ENCODE results near the gene SREBF2. TPM values are rescaled to one million over a fixed set of nuclear protein-coding genes. Genes with fewer than 3 reads are reported as not detected.
A peak's percentile ranks its signal among the peaks of the same experiment; 100 is the strongest.

The SREBF2 gene
- total and polyA plus RNA-seq, 2 donors (not counting 1 experiment from before 2014, with no cell fraction given) = 116 to 287 TPM

GRCh38 chr22:41940832-41941765, 108.2 kb downstream of the SREBF2 start:
- H3K27me3 ChIP-seq (replicated peaks in 1 of 4; ENCODE audit: control extremely low read depth in 1 of 4, control insufficient read depth in 3 of 4, insufficient read depth in 4 of 4, low read length in 3 of 4) = peaks cover 0 to 5% (median 0%) of the 10 kb centered on the region in 4 experiments
- H3K79me2 ChIP-seq (ENCODE audit: control insufficient read depth, insufficient read depth, low read length) = peaks cover 38% of the 10 kb centered on the region
- H3K4me1 ChIP-seq (ENCODE audit: control insufficient read depth in 2 of 2, insufficient read depth in 2 of 2, low read length in 2 of 2) = peaks cover 50 to 62% of the 10 kb centered on the region in 2 donors
- Mint-ChIP-seq H3K27ac (peak overlapping the region; percentile 99), H3K27me3 (no peaks in the 10 kb centered on the region), H3K4me1 (peaks cover 55% of the 10 kb centered on the region), H3K4me3 (peak overlapping the region; percentile 96), H3K9me3 (ENCODE audit: insufficient read depth) (no peaks in the 10 kb centered on the region)
- peaks cover 0 to 9% of the 10 kb centered on the region in 2 experiments for H3K36me3 ChIP-seq (replicated peaks in 1 of 2; ENCODE audit: control extremely low read depth in 1 of 2, control insufficient read depth in 1 of 2, extremely low read depth in 1 of 2, insufficient read depth in 2 of 2, low read length in 1 of 2)
- peak; percentile 48 for ATAC-seq (ENCODE audit: low read depth)
- intact Hi-C loops (cut with micrococcal nuclease) = loop anchor here (1.0 to 5.0 kb wide), 10 partner anchors 10 to 252 kb away; partner anchors contain the start of genes CCDC134, SNU13 and TNFRSF13C
- no peaks in the 10 kb centered on the region for H3K9me3 ChIP-seq (ENCODE audit: control extremely low read depth in 1 of 3, control insufficient read depth in 2 of 3, insufficient read depth in 1 of 3, low read length in 2 of 3)
- DNase-seq = peak; percentile 92
- peak; percentile 93 for TF ChIP-seq CTCF (IDR thresholded peaks at IDR 0.05)
- TF ChIP-seq EZH2 (IDR thresholded peaks at IDR 0.05; ENCODE audit: borderline replicate concordance, insufficient read depth, low read depth, low read length, poor library complexity, severe bottlenecking) = no peak
- peak overlapping the region in 1 of 5 experiments; percentile 21 for H3K4me3 ChIP-seq (ENCODE audit: control extremely low read depth in 1 of 5, extremely low read depth in 1 of 5, insufficient read depth in 1 of 5, low read depth in 2 of 5, low read length in 4 of 5)
- H2AFZ ChIP-seq (ENCODE audit: insufficient read depth, low read depth, low read length, poor library complexity, severe bottlenecking) = no peak overlapping the region
- ChIA-PET CTCF (interaction anchor here (0.6 to 8.5 kb wide), 44 partner anchors 9 to 499 kb away, joined by 3 to 499 read pairs (median 6); partner anchors contain the start of genes CCDC134, MEI1, NDUFA6 and SMIM45), POLR2A (interaction anchor here (0.5 to 14.7 kb wide), 27 partner anchors 9 to 252 kb away, joined by 3 to 960 read pairs (median 7); partner anchors contain the start of genes SHISA8, SMDT1, SMIM45 and SNU13)
- H3K27ac ChIP-seq (ENCODE audit: low read length in 2 of 2) = peak overlapping the region; percentile 99
- H3K4me2 ChIP-seq (replicated peaks; ENCODE audit: low read depth, low read length, poor library complexity, severe bottlenecking) = peak overlapping the region; percentile 63
- peak overlapping the region; percentile 38 for H3K9ac ChIP-seq (ENCODE audit: low read length)
- peaks cover 5% of the 10 kb centered on the region for H4K20me1 ChIP-seq (ENCODE audit: control insufficient read depth, insufficient read depth, low read length, poor library complexity, severe bottlenecking)
- WGBS (ENCODE audit: insufficient coverage) = 43% methylated on average over 10 of the region's 13 CpGs
